Smooth muscle cell (in vitro differentiated cells): ENCODE measurements around the gene TCF12. TPM values are rescaled to one million over a fixed set of nuclear protein-coding genes. Genes with fewer than 3 reads are reported as not detected.

ENCODE experiments used
- DNase-seq: peaks from one replicate; lab custom pipeline; 2025; ENCODE audit not compliant: unreplicated experiment; lab: John Stamatoyannopoulos, UW
- H2AFZ ChIP-seq: fragments of 200-600 bp; sonication (generic); 2 replicates; pipeline ENCODE4 v1.6.0; 2016; ENCODE audit warnings: antibody characterized with exemption, low read depth, mild to moderate bottlenecking
- H3F3A ChIP-seq: fragments of 200-600 bp; sonication (generic); 2 replicates; pipeline ENCODE4 v1.6.0; 2017; ENCODE audit warnings: antibody characterized with exemption, low read depth
- H3K27ac ChIP-seq: fragments of 200-600 bp; sonication (generic); 2 replicates; pipeline ENCODE4 v1.5.1; 2016; ENCODE audit warnings: low read depth, mild to moderate bottlenecking
- H3K27me3 ChIP-seq: fragments of 200-600 bp; sonication (generic); 2 replicates; pipeline ENCODE4 v1.6.1; 2016; ENCODE audit warnings: low read depth, mild to moderate bottlenecking
- H3K36me3 ChIP-seq: fragments of 200-600 bp; sonication (generic); 2 replicates; pipeline ENCODE4 v1.5.1; 2016; ENCODE audit warnings: low read depth
- H3K4me1 ChIP-seq: fragments of 200-600 bp; sonication (generic); 2 replicates; pipeline ENCODE4 v1.5.1; 2016; ENCODE audit warnings: low read depth
- H3K4me2 ChIP-seq: fragments of 200-600 bp; sonication (generic); 2 replicates; pipeline ENCODE4 v1.6.0; 2016; ENCODE audit warnings: mild to moderate bottlenecking
- H3K4me3 ChIP-seq: fragments of 200-600 bp; sonication (generic); 2 replicates; pipeline ENCODE4 v1.5.1; 2016; ENCODE audit warnings: mild to moderate bottlenecking
- H3K79me2 ChIP-seq: fragments of 200-600 bp; sonication (generic); 2 replicates; pipeline ENCODE4 v1.6.0; 2016; ENCODE audit warnings: low read depth, mild to moderate bottlenecking
- H3K9ac ChIP-seq: fragments of 200-600 bp; sonication (generic); 2 replicates; pipeline ENCODE4 v1.6.0; 2016; ENCODE audit warnings: low read depth
- H3K9me3 ChIP-seq: fragments of 200-600 bp; sonication (generic); replicated peaks from 2 replicates; pipeline ENCODE4 v1.5.1; 2016; ENCODE audit warnings: low read depth
- H4K20me1 ChIP-seq: fragments of 200-600 bp; sonication (generic); 2 replicates; pipeline ENCODE4 v1.6.0; 2016; ENCODE audit warnings: low read depth
- WGBS: methylation state at CpG from one replicate; pipeline ENCODE4 v1.1.7; 2016; ENCODE audit warnings: low lambda C conversion rate; 5-methylcytosine and 5-hydroxymethylcytosine counted together
- polyA plus RNA-seq: library from polyadenylated mRNA; unstranded; fragments of >200 nt; fragmentation: Nextera tagmentation; extraction: Ambion mirVana; gene quantifications from 2 replicates; pipeline ENCODE4 v1.2.1, GENCODE V29; 2016
- total RNA-seq: library from RNA; depleted of rRNA; stranded (reverse); fragments of >200 nt; gene quantifications from 2 replicates; pipeline ENCODE4 v1.2.3, GENCODE V29; 2014
- TF ChIP-seq, protein P1 (sequence below): fragments of 200-600 bp; sonication (generic); IDR thresholded peaks from 2 replicates; pipeline ENCODE4 v1.5.1; 2017; ENCODE audit warnings: borderline replicate concordance, mild to moderate bottlenecking, antibody characterized with exemption; ENCODE audit not compliant: insufficient read depth, poor library complexity, severe bottlenecking

Gene TCF12
- total and polyA plus RNA-seq, 2 experiments from 2014 or later: 54.1 to 302 TPM

DNA sequence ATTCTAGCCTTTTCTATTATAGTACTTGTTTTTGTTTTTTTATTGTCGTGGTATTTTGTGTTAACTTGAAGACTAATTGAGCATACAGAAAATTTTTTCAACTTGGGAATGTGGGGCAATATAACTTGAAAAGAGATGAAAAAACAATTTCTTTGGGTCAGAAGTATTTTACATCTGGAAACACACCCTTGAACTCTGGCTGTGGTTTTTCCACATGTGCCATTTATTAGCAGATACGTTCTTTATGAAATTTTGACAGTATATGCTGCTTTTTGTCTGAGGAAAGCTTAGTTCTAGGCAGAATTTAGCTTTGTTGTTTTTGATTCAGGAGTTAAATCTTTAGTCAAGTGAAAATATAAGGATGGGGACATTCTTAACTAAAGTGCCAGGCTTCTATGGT lies 44.7 kb downstream of the TCF12 start:
- Histone ChIP-seq H3K4me1 (peaks cover 28% of the 10 kb centered on the region), H3K27me3 (no peaks in the 10 kb centered on the region), H3K9me3 (no peaks in the 10 kb centered on the region), H3K36me3 (no peaks in the 10 kb centered on the region), H3K4me3 (no peak overlapping the region), H3K79me2 (peaks cover 98% of the 10 kb centered on the region), H2AFZ (no peak overlapping the region), H3K9ac (no peak overlapping the region), H3F3A (no peaks in the 10 kb centered on the region), H3K4me2 (no peak overlapping the region), H4K20me1 (peaks cover 98% of the 10 kb centered on the region), H3K27ac (no peak overlapping the region)
- TF ChIP-seq, protein P1, sequence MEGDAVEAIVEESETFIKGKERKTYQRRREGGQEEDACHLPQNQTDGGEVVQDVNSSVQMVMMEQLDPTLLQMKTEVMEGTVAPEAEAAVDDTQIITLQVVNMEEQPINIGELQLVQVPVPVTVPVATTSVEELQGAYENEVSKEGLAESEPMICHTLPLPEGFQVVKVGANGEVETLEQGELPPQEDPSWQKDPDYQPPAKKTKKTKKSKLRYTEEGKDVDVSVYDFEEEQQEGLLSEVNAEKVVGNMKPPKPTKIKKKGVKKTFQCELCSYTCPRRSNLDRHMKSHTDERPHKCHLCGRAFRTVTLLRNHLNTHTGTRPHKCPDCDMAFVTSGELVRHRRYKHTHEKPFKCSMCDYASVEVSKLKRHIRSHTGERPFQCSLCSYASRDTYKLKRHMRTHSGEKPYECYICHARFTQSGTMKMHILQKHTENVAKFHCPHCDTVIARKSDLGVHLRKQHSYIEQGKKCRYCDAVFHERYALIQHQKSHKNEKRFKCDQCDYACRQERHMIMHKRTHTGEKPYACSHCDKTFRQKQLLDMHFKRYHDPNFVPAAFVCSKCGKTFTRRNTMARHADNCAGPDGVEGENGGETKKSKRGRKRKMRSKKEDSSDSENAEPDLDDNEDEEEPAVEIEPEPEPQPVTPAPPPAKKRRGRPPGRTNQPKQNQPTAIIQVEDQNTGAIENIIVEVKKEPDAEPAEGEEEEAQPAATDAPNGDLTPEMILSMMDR: no peak
- DNase-seq: no peak
- 75% methylated on average over 2 of the region's 2 CpGs for WGBS

DNA sequence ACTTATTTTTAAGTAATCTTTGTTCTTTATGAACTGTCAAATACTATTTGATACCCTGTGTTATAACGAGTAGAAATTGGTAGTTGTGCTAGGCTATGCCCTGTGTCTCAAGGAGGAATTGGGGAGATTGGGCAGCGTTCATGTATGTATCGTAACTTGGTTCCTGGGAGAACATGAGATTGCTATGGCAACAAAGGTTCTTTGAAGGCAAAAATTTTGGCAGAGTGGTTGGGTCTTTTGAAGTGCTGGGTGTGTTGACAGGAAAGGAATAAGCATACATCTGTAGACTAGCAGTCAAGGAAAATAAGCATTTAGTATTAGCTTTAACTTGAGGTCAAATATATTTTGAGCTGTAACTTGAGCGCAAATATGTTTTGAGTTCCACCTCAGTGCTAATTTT lies 45.3 kb downstream of the TCF12 start:
- H3K27me3 ChIP-seq: no peaks in the 10 kb centered on the region
- H2AFZ ChIP-seq: no peak overlapping the region
- H3K79me2 ChIP-seq: peaks cover 98% of the 10 kb centered on the region
- H3K36me3 ChIP-seq: no peaks in the 10 kb centered on the region
- no peak overlapping the region for H3K27ac ChIP-seq
- H4K20me1 ChIP-seq: peaks cover 98% of the 10 kb centered on the region
- no peak for DNase-seq
- H3K9ac ChIP-seq: no peak overlapping the region
- no peaks in the 10 kb centered on the region for H3K9me3 ChIP-seq
- H3K4me1 ChIP-seq: peaks cover 27% of the 10 kb centered on the region
- no peak overlapping the region for H3K4me2 ChIP-seq
- no peak overlapping the region for H3K4me3 ChIP-seq
- no peaks in the 10 kb centered on the region for H3F3A ChIP-seq
- TF ChIP-seq, protein P1: no peak
- 91% methylated on average over 4 of the region's 4 CpGs for WGBS

DNA sequence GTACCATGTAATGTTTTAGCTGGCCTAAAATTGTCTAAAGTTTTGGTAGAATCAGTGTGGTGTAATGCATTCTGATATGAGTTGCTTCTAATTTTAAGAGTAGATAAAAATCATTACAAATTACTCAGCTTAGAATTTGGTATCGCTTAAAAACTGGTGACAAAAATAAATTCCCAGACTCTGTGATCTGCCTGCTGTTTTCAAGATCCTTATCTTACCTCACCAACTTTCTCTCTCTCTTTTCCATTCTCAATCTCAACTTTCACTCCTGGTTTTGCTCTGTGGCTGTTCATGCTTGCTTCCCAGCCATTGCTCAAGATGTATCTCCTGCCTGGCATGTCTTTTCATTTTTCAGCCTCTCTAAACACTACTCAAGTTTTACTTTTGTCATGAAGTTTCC lies 45.7 kb downstream of the TCF12 start:
- Histone ChIP-seq H4K20me1 (peaks cover 98% of the 10 kb centered on the region), H3K4me2 (no peak overlapping the region), H3K9ac (no peak overlapping the region)

More for the DNA sequence above, 45.7 kb downstream of the TCF12 start:
- WGBS: 33% methylated on average over 1 of the region's 1 CpG
- Histone ChIP-seq H2AFZ (no peak overlapping the region), H3K4me1 (peaks cover 27% of the 10 kb centered on the region), H3K9me3 (no peaks in the 10 kb centered on the region), H3K27me3 (no peaks in the 10 kb centered on the region), H3K36me3 (no peaks in the 10 kb centered on the region), H3K4me3 (no peak overlapping the region), H3K79me2 (peaks cover 98% of the 10 kb centered on the region), H3K27ac (no peak overlapping the region), H3F3A (no peaks in the 10 kb centered on the region)
- TF ChIP-seq, protein P1: no peak
- DNase-seq: no peak
